Body of pancreas (tissue), 4 donors: Measurements from ENCODE around the gene TEX35. TPM values are rescaled to one million over a fixed set of nuclear protein-coding genes. Genes with fewer than 3 reads are reported as not detected.

Experiments used
- ATAC-seq: fragments of 150-250 bp; one replicate; pipeline ENCODE4 v1.9.1; 2016
- DNase-seq, 4 donors: peaks; one replicate each; pipeline ENCODE4 v3.0.0-alpha.2; 2019
- H3K27ac ChIP-seq, 4 donors: fragments of 200-600 bp; sonication (generic); 1 replicate in 3 of 4; 2 replicates in 1 of 4; pipeline versions ENCODE4 v1.5.1 to v1.6.1; 2016 to 2019; ENCODE audit warnings: mild to moderate bottlenecking in 1 of 4, mixed read lengths in 1 of 4, moderate library complexity in 1 of 4
- H3K27me3 ChIP-seq, 2 donors: fragments of 200-600 bp; sonication (generic); one replicate each; pipeline ENCODE4 v1.6.0; 2016; ENCODE audit warnings: mild to moderate bottlenecking in 1 of 2
- H3K36me3 ChIP-seq, 2 donors: fragments of 200-600 bp; sonication (generic); replicated peaks in 1 of 2; 2 replicates each; pipeline ENCODE4 v1.5.1; 2016; ENCODE audit warnings: low read depth in 2 of 2; ENCODE audit not compliant: insufficient read depth in 1 of 2
- H3K4me1 ChIP-seq: fragments of 200-600 bp; sonication (generic); one replicate; pipeline ENCODE4 v1.6.0; 2016
- H3K4me3 ChIP-seq, 2 donors: fragments of 200-600 bp; sonication (generic); 1 replicate in 1 of 2; 2 replicates in 1 of 2; pipeline ENCODE4 v1.5.1; 2016 to 2019
- H3K9me3 ChIP-seq, 3 donors: fragments of 200-600 bp; sonication (generic); 1 replicate in 2 of 3; 2 replicates in 1 of 3; pipeline ENCODE4 v1.5.1; 2016
- CTCF ChIP-seq, 7 experiments: fragments of 450-650 bp in 4 of 7; fragments of 200-600 bp in 3 of 7; sonication (generic) in 3 of 7; IDR thresholded peaks; one replicate each; pipeline ENCODE4 v1.5.1; 2016 to 2019; ENCODE audit warnings: antibody characterized with exemption in 7 of 7
- POLR2A ChIP-seq, 3 donors: fragments of 450-650 bp; IDR thresholded peaks; one replicate each; pipeline ENCODE4 v1.6.1; 2016; ENCODE audit warnings: antibody characterized with exemption in 3 of 3, mild to moderate bottlenecking in 2 of 3
- WGBS, 2 donors: methylation state at CpG; one replicate each; pipeline ENCODE4 v1.1.5; 2017; 5-methylcytosine and 5-hydroxymethylcytosine counted together
- intact Hi-C: fragments of 100-400 bp; cut with DNase I; formaldehyde crosslinking; loops from one replicate; pipeline ENCODE4 v1.15.1; 2023
- total RNA-seq, 2 donors: library from RNA; depleted of rRNA; stranded (reverse); fragments of >200 nt; gene quantifications; one replicate each; pipeline ENCODE4 v1.1.0, GENCODE V29; 2016

The TEX35 gene
- total RNA-seq, 2 donors from 2014 or later = not detected

- H3K27me3 ChIP-seq = no peaks in the 10 kb centered on the region
- intact Hi-C loops = no loop called here
- ATAC-seq (no peak), DNase-seq (no peak)
- no peak overlapping the region for H3K27ac ChIP-seq
- no peaks in the 10 kb centered on the region for H3K36me3 ChIP-seq
- H3K4me3 ChIP-seq = no peak overlapping the region
- no peak for TF ChIP-seq CTCF (IDR thresholded peaks at IDR 0.05)
- TF ChIP-seq POLR2A (IDR thresholded peaks at IDR 0.05) = no peak
- no peaks in the 10 kb centered on the region for H3K9me3 ChIP-seq
- peaks cover 30% of the 10 kb centered on the region for H3K4me1 ChIP-seq
- 51 to 57% methylated on average over 9 of the region's 9 CpGs for WGBS, 2 donors
These were observed 20.4 kb downstream of the TEX35 start for GRCh38 chr1:178533121-178533946.

DNA sequence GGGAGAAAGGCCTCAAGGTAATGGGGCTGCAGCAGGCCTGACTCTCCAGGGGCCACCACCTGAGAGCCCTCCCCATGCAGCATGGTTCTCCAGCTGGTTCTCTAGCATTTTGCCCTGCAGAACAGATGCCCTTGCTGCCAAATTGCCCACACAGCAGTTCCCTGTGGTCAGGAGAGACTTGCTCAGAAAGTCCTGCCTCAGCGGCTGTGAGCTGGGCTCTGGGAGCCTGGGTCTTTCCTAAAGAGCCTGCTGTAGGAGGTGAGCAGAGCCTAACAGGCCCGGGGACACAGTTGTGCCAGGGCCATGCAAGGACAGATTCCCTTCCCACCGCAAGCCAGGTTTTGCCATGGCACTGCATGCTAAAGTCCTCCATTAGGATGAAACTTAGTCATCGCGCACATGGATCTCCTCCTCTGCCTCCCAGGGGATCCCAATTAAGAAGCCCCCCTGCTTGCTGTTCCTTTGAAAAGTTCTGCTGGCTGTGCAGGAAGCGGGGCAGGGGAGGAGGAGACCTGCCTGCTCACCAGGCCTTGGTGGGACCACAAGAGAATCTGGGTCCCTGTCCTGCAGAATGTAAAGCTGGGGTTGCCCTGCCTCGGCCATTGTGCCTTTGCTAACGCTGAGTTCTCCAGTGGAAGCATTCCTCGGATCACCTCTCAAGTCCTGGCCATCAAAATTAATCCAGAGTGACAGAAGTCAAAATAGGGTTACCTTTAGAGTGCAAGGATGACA is 21.4 kb downstream of the TEX35 start:
- 93 to 95% methylated on average over 4 to 9 of the region's 9 CpGs for WGBS, 2 donors
- intact Hi-C loops = no loop called here
- no peaks in the 10 kb centered on the region for H3K27me3 ChIP-seq
- H3K4me1 ChIP-seq = peaks cover 30% of the 10 kb centered on the region
- no peaks in the 10 kb centered on the region for H3K36me3 ChIP-seq
- H3K4me3 ChIP-seq = no peak overlapping the region
- no peaks in the 10 kb centered on the region for H3K9me3 ChIP-seq
- TF ChIP-seq CTCF (IDR thresholded peaks at IDR 0.05) = no peak
- no peak for TF ChIP-seq POLR2A (IDR thresholded peaks at IDR 0.05)
- no peak overlapping the region for H3K27ac ChIP-seq
- ATAC-seq (no peak), DNase-seq (no peak)

DNA sequence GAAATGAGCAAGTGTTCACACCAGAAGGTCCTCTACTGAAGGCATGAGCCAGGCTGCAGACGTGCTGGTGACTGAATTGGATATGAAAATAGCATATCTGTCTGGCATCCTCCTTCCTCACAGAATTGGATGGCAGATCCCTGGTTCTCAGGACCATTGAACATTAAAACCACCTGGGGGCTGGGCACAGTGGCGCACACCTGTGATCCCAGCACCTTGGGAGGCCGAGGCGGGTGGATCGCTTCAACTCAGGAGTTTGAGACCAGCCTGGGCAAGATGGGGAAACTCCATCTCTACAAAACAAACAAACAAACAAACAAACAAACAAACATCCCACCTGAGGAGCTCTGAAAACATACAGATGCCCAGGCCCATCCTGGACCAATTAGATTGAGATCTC is 23.4 kb downstream of the TEX35 start:
- H3K4me1 ChIP-seq = peaks cover 30% of the 10 kb centered on the region
- no peak overlapping the region for H3K4me3 ChIP-seq
- H3K36me3 ChIP-seq = no peaks in the 10 kb centered on the region
- DNase-seq (no peak), ATAC-seq (no peak)
- intact Hi-C loops = loop anchor here (5.0 kb wide), 1 partner anchor 471 kb away; no protein-coding TSS in a partner anchor
- TF ChIP-seq CTCF (IDR thresholded peaks at IDR 0.05) (no peak), POLR2A (IDR thresholded peaks at IDR 0.05) (no peak)
- no peaks in the 10 kb centered on the region for H3K9me3 ChIP-seq
- no peaks in the 10 kb centered on the region for H3K27me3 ChIP-seq
- peak overlapping the region in 3 of 4 donors; percentile 44 to 67 (median 62) for H3K27ac ChIP-seq
- 91 to 94% methylated on average over 5 of the region's 5 CpGs for WGBS, 2 donors

- ATAC-seq = peak; percentile 84
- intact Hi-C loops = loop anchor here (5.0 kb wide), 1 partner anchor 470 kb away; no protein-coding TSS in a partner anchor
- H3K27ac ChIP-seq = peak overlapping the region; percentile 27 to 67 (median 53)
- DNase-seq = peak; percentile 64 to 82 (median 76)
- no peak for TF ChIP-seq CTCF (IDR thresholded peaks at IDR 0.05)
- TF ChIP-seq POLR2A (IDR thresholded peaks at IDR 0.05) = peak in 1 of 3 donors; percentile 25
- WGBS, 2 donors = 32 to 43% methylated on average over 7 of the region's 7 CpGs
- H3K9me3 ChIP-seq = no peaks in the 10 kb centered on the region
- no peaks in the 10 kb centered on the region for H3K27me3 ChIP-seq
- no peak overlapping the region for H3K4me3 ChIP-seq
- no peaks in the 10 kb centered on the region for H3K36me3 ChIP-seq
- H3K4me1 ChIP-seq = peaks cover 33% of the 10 kb centered on the region
These were observed 24.0 kb downstream of the TEX35 start for GRCh38 chr1:178536844-178537371.
